ENCODE measurements around the gene THRSP. TPM values are rescaled to one million over a fixed set of nuclear protein-coding genes. Genes with fewer than 3 reads are reported as not detected.

THRSP gene
- total RNA-seq, 1 experiment from 2014 or later, result not detected

DNA sequence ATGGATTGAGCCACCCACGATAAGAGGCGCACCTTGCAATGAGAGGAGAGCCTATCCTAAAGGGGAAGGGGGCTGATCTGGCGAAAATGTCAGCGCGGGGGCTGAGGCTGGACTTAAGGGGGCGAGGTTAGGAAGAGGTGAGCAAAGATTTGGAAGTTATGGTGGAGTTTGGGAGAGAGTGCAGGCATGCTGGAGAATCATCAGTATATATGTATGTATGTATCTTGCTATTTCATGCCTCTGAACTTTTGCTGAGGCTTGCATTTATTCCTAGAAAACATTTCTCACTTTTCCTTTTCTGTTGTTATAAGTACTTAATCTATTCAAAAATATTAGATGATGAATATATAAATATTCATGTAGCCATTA, 17.2 kb upstream of the THRSP start:
- peak; percentile 25 for ATAC-seq
- peak overlapping the region; percentile 96 for H3K4me2 ChIP-seq (ENCODE audit: low read length)
- intact Hi-C loops (cut with micrococcal nuclease), result loop anchor here (1.0 kb wide), 2 partner anchors 46 to 270 kb away; no protein-coding TSS in a partner anchor

DNA sequence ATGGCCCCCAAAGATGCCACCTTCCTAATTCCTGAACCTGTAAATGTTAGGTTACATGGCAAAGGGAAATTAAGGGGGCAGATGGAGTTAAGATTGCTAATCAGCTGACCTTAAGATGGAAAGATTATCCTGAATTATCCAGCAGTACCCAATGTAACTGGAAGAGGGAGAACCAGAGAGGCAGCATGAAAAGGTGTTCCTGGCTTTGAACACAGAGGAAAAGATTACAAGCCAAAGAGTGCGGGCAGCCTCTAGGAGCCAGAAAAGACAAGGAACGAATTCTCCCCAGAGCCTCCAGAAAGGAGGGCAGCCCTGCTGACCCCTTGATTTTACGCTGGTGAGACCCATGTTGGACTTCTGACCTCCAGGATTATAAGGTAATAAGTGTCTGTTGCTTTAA, 15.1 kb upstream of the THRSP start:
- no peak overlapping the region for H3K9ac ChIP-seq (ENCODE audit: low read length)
- no peak overlapping the region for H3K4me3 ChIP-seq (ENCODE audit: low read length)
- TF ChIP-seq EZH2 (IDR thresholded peaks at IDR 0.05; ENCODE audit: low read length, unreplicated experiment), result no peak
- no peak for TF ChIP-seq EZH2phosphoT487 (IDR thresholded peaks at IDR 0.05; ENCODE audit: borderline replicate concordance, low read length)
- TF ChIP-seq, protein P1, sequence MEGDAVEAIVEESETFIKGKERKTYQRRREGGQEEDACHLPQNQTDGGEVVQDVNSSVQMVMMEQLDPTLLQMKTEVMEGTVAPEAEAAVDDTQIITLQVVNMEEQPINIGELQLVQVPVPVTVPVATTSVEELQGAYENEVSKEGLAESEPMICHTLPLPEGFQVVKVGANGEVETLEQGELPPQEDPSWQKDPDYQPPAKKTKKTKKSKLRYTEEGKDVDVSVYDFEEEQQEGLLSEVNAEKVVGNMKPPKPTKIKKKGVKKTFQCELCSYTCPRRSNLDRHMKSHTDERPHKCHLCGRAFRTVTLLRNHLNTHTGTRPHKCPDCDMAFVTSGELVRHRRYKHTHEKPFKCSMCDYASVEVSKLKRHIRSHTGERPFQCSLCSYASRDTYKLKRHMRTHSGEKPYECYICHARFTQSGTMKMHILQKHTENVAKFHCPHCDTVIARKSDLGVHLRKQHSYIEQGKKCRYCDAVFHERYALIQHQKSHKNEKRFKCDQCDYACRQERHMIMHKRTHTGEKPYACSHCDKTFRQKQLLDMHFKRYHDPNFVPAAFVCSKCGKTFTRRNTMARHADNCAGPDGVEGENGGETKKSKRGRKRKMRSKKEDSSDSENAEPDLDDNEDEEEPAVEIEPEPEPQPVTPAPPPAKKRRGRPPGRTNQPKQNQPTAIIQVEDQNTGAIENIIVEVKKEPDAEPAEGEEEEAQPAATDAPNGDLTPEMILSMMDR (conservative IDR thresholded peaks at IDR 0.05; ENCODE audit: low read depth, low read length), result no peak
- BruUV-seq (replicated peaks), result no TSS peak
- no peaks in the 10 kb centered on the region for H3K27me3 ChIP-seq (ENCODE audit: low read length)
- H3K9me2 ChIP-seq (replicated peaks; ENCODE audit: low read length), result no peaks in the 10 kb centered on the region
- no peak overlapping the region for H3K4me2 ChIP-seq (ENCODE audit: low read length)
- no peak for DNase-seq
- no peak overlapping the region for H2AFZ ChIP-seq (ENCODE audit: low read length)
- CTCF ChIA-PET, result no interaction called here
- peaks cover 21% of the 10 kb centered on the region for H3K4me1 ChIP-seq (ENCODE audit: insufficient read depth, low read length)
- H3F3A ChIP-seq (ENCODE audit: low read length, unreplicated experiment), result no peaks in the 10 kb centered on the region
- no peaks in the 10 kb centered on the region for H3K9me3 ChIP-seq (ENCODE audit: low read length)
- intact Hi-C loops (cut with micrococcal nuclease), result no loop called here
- H3K79me2 ChIP-seq (ENCODE audit: low read length), result no peaks in the 10 kb centered on the region
- no peaks in the 10 kb centered on the region for H4K20me1 ChIP-seq (ENCODE audit: low read length)
- POLR2A ChIA-PET (ENCODE audit: unreplicated experiment), result no interaction called here
- ATAC-seq, result no peak
- H3K27ac ChIP-seq (ENCODE audit: low read length), result no peak overlapping the region
- no peaks in the 10 kb centered on the region for H3K36me3 ChIP-seq (ENCODE audit: low read depth, low read length)

More for the DNA sequence above, 17.2 kb upstream of the THRSP start:
- no peak overlapping the region for H3K9ac ChIP-seq (ENCODE audit: low read length)
- ChIA-PET POLR2A (ENCODE audit: unreplicated experiment) (no interaction called here), CTCF (interaction anchor here (1.0 kb wide), 1 partner anchor 225 kb away, joined by 3 read pairs; no protein-coding TSS in a partner anchor)
- no peaks in the 10 kb centered on the region for H3K27me3 ChIP-seq (ENCODE audit: low read length)
- no peak overlapping the region for H3K27ac ChIP-seq (ENCODE audit: low read length)
- peak overlapping the region; percentile 98 for H2AFZ ChIP-seq (ENCODE audit: low read length)
- no peaks in the 10 kb centered on the region for H3K36me3 ChIP-seq (ENCODE audit: low read depth, low read length)
- H3F3A ChIP-seq (ENCODE audit: low read length, unreplicated experiment), result no peaks in the 10 kb centered on the region
- peaks cover 16% of the 10 kb centered on the region for H3K4me1 ChIP-seq (ENCODE audit: insufficient read depth, low read length)
- TF ChIP-seq EZH2 (IDR thresholded peaks at IDR 0.05; ENCODE audit: low read length, unreplicated experiment), result no peak
- no peak for TF ChIP-seq EZH2phosphoT487 (IDR thresholded peaks at IDR 0.05; ENCODE audit: borderline replicate concordance, low read length)
- TF ChIP-seq, protein P1 (conservative IDR thresholded peaks at IDR 0.05; ENCODE audit: low read depth, low read length), result no peak; the same call in 1 of the 2 replicates
- H3K9me3 ChIP-seq (ENCODE audit: low read length), result no peaks in the 10 kb centered on the region
- no peaks in the 10 kb centered on the region for H4K20me1 ChIP-seq (ENCODE audit: low read length)
- H3K4me3 ChIP-seq (ENCODE audit: low read length), result peak overlapping the region; percentile 67; the same call in 1 of the 2 replicates
- H3K9me2 ChIP-seq (replicated peaks; ENCODE audit: low read length), result no peaks in the 10 kb centered on the region
- no peak for DNase-seq
- H3K79me2 ChIP-seq (ENCODE audit: low read length), result no peaks in the 10 kb centered on the region
- BruUV-seq (replicated peaks), result no TSS peak

DNA sequence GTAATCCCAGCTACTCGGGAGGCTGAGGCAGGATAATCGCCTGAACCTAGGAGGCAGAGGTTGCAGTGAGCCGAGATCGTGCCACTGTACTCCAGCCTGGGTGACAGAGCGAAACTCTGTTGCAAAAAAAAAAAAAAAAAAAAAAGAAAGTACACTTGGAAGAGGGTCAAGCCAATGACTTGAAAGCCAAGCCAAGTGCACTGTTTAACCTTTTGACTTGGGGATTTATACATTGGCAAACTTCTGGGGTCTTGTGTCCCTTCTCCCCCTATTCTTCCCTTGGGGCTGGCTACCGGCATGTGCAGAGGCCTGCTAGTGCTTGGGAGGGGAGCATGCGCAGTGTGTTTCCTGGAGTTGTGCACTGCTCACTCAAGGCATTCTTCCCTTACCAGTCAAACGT, 14.3 kb upstream of the THRSP start:
- Histone ChIP-seq H3K27me3 (ENCODE audit: low read length) (no peaks in the 10 kb centered on the region), H3K36me3 (ENCODE audit: low read depth, low read length) (no peaks in the 10 kb centered on the region), H3K27ac (ENCODE audit: low read length) (no peak overlapping the region), H3K9ac (ENCODE audit: low read length) (no peak overlapping the region), H3F3A (ENCODE audit: low read length, unreplicated experiment) (no peaks in the 10 kb centered on the region), H3K4me2 (ENCODE audit: low read length) (no peak overlapping the region), H3K9me3 (ENCODE audit: low read length) (no peaks in the 10 kb centered on the region), H3K79me2 (ENCODE audit: low read length) (no peaks in the 10 kb centered on the region), H3K9me2 (replicated peaks; ENCODE audit: low read length) (no peaks in the 10 kb centered on the region), H3K4me1 (ENCODE audit: insufficient read depth, low read length) (peaks cover 21% of the 10 kb centered on the region), H2AFZ (ENCODE audit: low read length) (no peak overlapping the region), H4K20me1 (ENCODE audit: low read length) (no peaks in the 10 kb centered on the region), H3K4me3 (ENCODE audit: low read length) (no peak overlapping the region)
- ChIA-PET POLR2A (ENCODE audit: unreplicated experiment) (no interaction called here), CTCF (no interaction called here)
- ATAC-seq (no peak), DNase-seq (no peak)
- no TSS peak for BruUV-seq (replicated peaks)
- TF ChIP-seq EZH2phosphoT487 (IDR thresholded peaks at IDR 0.05; ENCODE audit: borderline replicate concordance, low read length) (no peak), EZH2 (IDR thresholded peaks at IDR 0.05; ENCODE audit: low read length, unreplicated experiment) (no peak)
- TF ChIP-seq, protein P1 (conservative IDR thresholded peaks at IDR 0.05; ENCODE audit: low read depth, low read length), result no peak
- intact Hi-C loops (cut with micrococcal nuclease), result no loop called here
